ENCODE data around the gene NBEA.
"Not testable (repeated sequence)": the region's sequence is repeated elsewhere in the genome, so short reads cannot be mapped to it uniquely, and the experiment has no call there.

Gene NBEA

DNA sequence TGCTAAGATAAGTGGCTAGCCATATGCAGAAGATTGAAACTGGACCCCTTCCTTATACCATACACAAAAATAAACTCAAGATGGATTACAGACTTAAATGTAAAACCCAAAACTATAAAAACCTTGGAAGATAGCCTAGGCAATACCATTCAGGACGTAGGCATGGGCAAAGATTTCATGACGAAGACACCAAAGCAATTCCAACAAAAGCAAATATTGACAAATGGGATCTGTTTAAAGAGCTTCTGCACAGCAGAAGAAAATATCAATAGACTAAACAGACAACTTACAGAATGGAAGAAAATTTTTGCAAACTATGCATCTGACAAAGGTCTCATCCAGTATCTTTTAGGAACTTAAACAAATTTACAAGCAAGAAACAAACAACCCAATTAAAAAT, 466.2 kb downstream of the NBEA start:
- DNase-seq: not testable (repeated sequence)

DNA sequence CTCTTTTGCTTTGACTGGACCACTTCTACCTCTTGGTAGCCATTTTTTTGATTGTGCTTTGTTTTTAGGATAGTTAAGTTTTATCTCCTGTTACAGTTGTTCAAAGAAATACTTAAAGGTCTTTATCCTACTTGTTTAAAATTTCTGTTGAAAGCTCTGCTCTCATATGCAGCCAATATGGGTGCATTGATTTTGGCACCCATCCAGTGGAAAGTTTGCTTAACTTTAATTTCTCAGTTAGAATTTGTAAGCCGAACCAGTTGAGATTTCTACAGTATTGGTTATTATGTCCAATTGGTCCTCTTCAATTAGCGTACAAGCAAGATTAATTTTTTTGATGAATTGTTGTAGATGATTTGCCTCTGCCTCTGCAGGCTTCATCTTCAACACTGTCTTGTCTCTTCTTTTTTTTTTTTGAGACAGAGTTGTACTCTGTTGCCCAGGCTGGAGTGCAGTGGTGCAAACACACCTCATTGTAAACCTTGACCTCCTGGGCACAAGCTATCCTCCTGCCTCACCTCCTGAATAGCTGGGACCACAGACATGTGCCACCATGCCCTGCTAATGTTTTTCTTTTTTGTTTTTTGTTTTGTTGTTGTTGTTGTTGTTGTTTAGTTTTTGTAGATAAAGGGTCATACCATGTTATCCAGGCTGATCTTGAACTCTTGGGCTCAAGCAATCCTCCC, 469.1 kb downstream of the NBEA start:
- DNase-seq: no peak

DNA sequence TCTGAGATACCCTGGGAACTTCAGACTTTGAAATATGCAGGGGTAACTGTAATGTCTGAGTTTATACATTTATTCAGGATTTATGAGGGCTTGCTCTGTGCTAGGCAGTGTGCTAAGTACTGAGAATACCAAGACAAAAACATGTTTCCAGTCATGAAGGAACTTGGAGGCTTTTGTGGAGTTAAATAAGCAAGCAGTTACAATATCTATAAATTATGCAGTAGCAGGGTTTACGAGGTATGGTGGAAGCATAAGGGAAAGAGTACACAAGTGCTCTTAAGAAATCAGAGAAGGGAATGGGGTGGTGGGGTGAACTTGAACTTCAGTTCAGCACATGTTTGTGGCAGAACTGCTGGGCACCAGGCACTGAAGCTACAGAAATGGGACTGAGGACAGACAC, 506.4 kb downstream of the NBEA start:
- no peak for DNase-seq

DNA sequence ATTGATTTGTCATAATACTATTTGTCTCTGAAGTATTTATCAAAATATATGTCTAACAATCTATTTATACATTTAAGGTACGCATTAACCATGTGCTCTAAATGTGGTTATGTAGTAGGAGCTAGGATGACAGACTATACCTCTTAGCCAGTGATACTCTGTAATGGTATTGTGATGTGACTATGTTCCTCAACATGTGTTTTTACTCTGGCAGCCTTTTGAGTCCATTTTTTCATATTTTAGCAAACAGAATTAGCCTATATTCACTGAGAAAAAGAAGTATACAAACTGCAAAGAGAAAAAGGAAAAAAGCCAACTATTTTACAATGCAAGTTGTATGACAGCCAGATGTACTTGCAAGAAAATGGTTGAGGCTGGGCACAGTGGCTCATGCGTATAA, 507.8 kb downstream of the NBEA start:
- DNase-seq: no peak

DNA sequence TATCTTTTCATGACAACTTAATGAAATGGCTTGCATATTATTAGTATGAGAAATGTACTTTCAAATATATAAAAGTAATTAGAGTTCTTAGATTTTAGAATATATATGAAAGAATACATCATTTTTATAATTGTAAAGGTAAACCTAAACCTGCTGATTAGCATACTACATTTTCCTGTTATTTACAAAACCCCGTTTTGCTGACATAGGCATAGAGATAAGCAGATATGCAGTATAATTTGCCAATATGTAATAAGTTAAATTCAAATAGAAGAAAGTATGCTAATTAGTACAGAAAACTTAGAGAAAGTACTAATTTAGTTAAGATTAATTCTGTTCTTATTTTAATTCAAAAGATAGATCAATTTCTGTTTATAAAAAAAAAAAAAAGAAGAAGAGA, 513.0 kb downstream of the NBEA start:
- no peak for DNase-seq

DNA sequence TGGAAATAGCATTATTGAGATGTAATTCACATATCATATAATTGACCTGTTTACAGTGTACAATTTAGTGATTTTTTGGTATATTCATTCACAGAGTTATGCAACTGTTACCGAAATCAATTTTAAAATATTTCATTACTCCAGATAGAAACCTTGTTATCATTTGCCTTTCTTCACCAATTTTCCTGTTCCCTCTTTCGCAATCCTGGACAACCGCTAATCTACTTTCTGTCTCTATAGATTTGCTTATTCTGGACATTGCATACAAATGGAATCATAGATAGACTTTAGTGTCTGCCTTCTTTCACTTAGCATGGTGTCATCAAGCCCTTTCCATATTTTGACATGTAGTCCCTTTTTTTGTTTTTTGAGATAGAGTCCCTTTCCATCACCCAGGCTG, 515.2 kb downstream of the NBEA start:
- DNase-seq: no peak

DNA sequence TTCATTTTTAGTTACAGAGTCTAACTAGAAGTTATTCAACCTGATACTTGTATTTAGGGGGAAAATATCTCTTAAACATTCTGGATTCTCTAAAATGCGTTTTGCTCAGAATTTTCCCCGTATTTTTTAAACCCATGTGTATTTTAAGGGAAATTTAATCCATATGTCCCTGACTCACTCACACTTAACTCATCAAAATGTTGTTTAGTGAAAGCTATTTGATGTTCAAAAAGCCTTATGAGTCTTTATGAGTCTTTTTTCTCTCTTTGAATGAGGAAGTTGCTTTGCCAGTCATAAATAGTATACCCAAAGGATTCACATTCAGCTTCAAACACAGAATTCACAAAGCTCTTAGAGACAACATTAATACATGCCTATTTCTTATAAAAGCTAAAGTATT, 518.0 kb downstream of the NBEA start:
- DNase-seq: no peak

DNA sequence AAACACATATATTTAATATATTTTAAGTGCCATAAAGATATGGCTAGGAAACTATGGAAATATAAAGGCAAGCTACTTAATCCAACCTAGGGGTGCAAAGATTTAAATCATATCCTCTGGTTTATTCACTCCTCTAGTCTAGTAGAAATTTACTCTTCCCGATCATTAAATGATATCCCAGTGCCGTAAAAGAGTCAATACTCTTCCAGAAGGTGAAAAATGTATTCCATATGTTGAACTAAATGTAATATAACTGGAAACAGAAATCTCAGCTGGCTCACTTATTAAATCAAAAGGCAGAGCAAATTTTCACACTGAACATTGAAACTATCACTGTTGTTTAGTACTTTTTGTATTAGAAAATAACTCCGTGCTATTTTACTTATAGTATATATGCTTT, 523.3 kb downstream of the NBEA start:
- no peak for DNase-seq

DNA sequence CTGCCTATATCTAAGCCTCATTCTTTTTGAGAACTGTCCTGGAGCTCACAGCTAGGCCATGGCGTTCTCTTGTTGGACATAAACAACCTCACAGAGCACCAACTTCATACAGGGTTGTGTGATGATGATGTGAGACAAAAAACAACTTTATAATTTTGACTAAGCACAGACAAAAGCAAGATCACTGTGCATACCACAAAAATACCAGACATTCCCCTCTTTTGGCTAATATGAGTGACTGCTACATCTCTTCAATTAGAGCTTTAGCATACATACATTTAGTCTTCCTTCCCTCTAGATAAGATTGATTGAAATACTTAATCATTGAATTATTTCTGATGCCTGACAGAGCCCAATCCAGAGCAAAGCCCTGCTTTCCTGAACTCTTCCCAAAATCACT, 526.1 kb downstream of the NBEA start:
- no peak for DNase-seq

DNA sequence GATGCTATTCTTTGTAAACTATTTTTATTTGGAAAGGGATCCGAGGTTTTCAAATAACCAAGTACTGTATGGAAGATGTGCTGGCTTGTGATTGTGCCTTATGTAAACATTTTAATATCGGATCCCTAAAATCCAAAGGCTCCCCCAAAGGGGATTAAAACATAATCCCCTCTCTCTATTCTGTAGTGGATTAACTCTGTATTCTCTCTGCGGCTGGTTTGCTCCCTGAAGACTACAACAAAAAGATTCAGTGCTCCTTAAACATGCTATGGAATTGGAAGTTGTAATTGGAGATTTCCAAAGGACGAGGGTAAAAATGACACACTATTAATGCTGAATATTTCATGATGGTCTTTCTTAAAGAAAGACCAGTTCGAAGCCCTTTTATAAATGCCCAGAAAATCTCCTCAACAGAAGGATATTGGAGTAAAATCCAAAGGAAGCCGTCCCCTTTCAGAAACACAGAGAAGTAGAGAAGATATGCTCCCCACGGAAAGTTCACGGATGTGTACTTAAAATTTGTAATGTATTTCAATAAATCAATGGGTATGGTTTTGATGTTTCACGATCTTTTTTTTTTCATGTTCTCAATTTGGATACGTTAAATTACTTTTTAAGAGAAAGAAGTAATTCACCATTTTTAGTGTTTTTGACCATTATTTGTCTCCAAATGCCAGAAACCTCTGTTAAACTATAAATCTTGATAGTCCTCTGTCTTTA, 527.9 kb downstream of the NBEA start:
- DNase-seq: no peak

DNA sequence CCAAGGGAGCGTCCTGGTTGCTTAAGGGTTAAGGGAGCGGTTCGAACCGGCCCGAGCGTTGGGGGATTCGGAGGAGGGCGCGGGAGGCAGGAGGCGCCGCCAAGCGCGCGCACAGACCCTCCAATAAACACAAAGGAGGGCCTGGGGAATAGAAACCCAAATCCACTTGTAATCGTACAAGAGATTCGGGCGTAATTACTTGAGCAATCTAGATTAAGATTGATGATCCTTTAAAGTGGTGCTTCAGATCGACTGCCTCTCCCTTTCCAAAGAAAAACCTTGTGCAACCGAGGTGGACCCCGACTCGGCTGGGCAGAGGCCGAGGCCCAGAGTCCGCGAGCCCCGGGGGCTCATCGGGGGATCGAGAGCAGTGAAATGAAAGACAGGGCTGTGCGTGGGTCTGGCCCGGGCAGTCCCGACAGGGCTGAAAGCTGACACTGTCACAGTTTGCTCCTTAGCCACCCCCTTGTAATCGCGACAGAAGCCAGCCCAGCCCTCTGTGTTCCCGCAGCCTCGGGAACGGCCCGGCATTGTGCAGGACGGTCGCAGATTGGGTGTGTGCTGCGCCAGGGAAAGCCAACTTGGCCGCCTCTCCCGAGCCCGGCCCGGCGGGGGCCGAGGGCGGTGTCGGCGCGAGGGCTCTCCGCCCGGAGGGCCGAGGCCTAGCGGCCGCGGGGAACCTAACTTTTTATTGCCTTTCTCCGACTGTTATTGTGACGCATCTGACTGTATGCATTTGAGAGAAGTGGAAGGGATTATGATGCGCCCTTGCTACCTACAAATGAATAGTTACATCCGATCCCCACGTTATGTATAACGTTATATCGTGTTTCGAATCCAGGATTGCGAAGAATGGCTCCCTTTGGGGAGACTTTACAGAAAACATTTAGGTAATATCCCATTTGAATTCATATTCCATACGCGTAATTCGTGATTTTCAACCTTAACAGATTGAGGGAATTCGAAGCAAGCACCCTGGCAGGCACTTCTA, 528.9 kb downstream of the NBEA start:
- no peak for DNase-seq

DNA sequence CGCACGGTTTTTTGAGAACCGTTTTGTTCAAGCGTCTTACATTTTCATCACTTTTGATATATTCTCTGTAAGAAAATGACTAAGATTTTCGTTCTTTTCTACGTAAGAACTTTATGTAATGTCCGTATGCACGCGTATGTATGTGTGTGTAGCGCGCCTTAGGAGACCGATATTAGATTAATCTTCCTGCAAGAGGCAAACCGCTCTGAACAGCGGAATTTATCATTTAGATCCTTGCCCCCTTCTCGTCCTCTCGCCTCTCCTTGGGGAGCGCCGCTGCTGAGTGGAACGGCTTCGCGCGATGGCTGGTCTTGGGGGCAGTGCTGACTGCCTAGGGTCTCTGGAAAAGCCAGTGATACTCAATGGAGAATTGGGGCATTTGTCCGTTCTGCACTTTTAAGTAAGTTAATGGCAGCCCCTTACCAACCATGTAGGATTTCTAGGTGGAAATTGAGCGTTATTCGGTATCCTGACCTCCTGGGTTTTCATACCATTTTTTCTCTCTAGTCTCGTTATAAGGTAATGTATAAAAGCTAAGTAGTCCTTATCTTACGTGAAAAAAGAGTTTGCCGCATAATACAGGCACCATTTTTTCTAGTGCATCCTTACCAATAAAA, 529.7 kb downstream of the NBEA start:
- no peak for DNase-seq

DNA sequence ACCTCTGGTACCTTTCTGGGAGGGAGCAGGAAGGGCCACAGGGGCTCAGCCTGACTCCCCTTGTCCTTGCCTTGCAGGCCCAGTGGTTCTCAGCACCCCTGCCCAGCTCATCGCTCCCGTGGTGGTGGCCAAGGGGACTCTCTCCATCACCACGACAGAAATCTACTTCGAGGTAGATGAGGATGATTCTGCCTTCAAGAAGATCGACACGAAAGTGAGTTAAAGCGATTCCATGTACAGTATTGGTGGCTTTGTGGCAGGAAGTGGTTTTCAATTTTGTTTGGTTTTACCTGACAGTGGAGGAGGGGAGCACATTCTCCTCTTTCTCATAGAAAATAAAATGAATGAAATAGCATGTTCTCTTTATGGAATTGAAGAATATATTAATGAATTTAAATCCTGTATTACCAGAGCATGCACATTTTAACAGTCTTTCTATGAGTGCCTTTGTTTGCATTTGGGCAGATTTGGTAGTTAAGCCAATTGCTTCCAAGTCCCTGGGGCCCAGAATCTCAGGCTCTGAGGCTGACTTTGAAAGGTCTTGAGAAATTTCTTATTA, 530.3 kb downstream of the NBEA start:
- no peak for DNase-seq

DNA sequence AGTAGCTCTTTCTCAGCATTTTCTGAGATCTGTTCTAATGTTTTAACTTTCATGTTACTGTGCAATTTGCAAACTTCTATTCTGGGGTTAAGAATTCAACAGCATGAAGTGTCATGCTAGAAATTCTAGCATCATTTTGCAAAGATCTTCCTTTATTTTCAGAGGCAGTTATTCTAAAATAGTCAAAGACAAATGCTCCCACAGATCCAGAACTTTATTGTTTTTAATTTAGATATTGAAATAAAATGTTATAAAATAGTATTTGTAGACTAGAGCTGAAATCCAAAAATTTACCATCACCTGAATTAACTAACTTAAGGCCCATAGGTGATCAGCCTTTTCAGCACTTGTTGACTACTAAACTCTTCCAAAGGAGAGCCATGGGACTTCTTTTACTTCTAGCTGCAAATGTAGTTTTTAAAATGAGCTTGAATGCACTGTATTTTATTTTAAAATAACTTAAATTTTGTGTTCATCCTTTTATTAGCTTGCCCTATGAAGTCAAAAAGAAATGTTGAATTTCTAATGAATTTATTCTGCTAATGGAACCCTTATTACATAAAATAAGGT, 531.2 kb downstream of the NBEA start:
- DNase-seq: no peak

DNA sequence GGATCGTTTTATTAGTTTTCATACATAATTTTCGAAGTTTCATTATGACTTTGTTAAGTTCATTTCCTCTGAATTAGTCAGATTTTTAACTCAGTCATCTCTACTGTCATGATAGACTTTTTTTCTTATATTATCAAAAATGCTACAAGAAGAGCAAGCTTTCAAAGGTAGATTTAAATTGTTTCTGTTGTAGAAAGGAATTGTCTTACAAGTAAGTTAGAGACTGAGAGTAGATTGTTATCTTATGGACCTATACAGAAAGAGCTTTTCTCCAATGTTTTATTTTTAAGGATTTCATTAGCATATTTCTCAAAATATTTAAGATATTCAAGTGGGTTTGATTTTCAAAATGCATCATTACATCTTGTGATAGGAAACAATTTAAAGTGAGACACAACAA, 531.7 kb downstream of the NBEA start:
- DNase-seq: no peak

DNA sequence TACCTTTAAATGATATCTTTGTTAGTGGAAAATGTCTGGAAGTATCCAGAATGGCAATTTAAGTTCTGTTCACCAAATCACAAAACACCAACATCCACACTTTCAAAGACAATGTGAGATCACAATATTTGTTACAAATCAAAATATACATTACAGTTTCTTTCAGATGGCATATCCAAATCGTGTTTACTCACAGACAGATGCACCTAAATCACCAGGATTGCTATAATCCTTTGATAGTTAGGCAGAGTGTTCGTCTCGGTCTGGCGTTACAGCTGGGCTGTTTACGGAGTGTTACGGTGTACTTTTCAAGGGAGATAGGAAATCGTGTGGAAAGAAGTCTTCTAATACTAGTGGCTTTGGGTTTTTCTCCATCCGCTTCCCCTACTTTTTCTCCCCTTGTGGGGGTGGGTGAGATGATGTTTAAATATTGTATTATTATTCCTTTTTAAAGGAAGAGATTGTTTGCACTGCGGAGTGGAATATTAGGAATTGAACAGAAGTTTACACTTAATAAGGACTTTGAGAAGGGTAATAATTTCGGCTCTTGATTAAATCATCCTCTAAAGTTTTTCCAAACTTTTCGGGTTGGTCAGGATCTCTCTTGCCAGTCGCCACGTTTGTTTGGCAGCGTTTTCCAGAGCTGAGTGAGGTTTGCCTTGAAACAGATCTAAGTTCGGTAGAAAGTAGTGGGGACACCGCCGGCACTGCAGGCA, 532.6 kb downstream of the NBEA start:
- DNase-seq: no peak

DNA sequence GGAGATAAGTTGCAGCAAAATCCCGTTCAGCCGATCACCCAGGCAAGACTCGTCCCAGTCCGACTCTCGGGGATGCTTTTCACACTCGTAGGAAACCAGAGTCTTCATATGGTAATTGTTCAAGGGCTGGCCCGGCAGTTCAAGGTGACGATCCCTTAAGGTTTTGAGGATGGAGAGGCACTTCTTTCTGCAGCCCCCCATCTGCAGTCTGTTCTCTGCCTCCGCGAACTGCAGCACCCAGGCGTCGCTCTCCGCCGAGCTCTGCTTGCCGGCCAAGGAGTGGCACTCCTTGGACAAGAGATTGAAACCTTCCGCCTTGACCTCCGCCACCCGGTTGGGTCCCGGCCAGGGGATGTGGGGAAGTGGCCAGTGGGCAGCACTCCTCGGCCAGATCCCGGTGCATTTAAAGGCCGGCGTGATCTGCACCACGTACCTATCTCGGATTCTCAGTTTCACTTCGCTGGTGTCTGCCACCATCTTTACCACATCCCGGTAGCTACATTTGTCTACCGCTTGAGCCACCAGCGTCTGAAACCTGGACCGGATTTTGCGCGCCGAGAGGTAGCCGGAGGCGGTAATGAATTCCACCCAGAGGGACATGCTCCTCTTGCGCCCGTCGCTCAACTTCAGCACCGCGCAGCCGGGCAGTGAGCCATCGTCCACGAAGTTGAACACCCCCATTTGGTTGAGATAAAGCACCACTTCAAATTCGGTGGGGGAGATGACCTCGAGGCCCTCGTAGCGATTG, 533.3 kb downstream of the NBEA start:
- no peak for DNase-seq

DNA sequence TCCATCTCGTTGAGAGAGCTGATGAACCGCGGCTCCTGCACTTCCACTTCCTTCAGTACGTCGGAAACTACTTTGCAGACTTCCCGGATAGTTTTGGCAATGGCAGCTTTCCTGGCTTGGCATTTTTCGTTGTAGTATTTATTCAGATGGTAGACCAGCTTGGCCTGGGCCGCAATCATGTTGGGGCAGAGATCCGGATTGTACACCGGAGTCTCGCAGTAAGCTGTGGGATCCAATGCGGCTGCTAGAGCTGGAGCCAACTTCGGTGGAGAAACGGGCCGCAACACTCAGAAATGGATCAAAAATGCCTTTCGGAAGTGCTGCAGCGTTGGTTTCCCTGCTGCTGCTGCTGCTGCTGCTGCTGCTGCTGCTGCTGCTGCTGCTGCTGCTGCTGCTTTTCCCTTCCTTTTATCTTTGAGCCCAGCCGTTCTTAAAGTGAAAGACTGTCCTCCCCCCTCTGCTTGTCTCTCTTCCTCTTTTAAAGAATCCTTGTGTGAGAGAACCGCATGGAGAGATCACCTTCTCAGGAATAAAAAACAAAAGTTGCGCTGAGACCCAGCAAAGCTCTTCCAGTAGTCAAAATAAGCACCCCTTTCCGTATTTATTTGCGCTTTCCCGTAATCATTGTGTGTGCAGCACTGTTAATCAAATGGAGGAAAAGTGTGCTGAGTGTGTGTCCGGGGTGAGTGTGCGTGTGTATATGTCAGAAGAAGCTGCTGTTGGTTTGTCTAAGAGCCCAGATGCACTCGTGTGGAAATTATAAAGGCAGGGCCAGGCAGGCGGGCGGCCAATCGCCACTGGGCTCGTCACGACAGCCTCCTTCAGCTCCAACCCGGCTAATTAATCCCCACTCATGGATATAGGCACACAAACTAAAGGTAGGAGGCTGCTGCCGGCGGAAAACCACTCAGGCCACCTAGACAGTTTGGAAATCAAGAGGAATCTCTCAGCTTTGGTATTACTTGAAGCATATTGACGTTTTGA, 534.2 kb downstream of the NBEA start, which contains the start of gene MAB21L1:
MAB21L1 (minus strand) TSS at position 730 of the 984 bp plus-strand sequence; CDS start at position 179, 551 bp downstream.
- DNase-seq: no peak

DNA sequence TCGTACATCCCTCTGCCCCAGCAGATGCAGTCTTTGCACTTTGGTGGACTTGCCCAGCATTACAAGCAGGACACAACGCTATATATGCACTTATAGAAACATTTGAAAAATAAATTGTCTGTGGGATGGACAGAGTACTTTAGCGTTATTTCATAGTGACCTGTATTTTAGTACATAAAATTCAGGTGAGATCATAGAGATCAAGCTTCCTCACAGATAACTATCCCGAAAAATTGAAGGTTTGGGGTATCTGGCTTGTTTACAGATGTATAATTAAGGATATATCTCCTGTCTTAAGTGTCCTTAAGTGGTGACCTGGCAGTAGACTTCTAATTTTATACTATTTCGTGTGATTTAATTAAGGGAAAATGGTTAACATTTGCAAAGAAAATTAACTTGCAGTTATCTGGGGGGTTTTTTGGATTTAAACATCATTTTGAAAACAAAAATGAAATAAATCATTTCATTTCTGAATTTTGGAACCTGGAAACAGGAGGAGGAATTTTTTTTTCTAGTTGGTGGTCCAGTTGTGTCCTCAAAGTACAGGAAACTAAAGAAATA, 535.4 kb downstream of the NBEA start:
- no peak for DNase-seq
